Measurements from ENCODE around the gene CEACAM18. TPM values are rescaled to one million over a fixed set of nuclear protein-coding genes. Genes with fewer than 3 reads are reported as not detected.
A peak's percentile ranks its signal among the peaks of the same experiment; 100 is the strongest.
"Not testable (repeated sequence)": the region's sequence is repeated elsewhere in the genome, so short reads cannot be mapped to it uniquely, and the experiment has no call there.

CEACAM18 gene
- total RNA-seq, 2 experiments from 2014 or later: not detected

DNA sequence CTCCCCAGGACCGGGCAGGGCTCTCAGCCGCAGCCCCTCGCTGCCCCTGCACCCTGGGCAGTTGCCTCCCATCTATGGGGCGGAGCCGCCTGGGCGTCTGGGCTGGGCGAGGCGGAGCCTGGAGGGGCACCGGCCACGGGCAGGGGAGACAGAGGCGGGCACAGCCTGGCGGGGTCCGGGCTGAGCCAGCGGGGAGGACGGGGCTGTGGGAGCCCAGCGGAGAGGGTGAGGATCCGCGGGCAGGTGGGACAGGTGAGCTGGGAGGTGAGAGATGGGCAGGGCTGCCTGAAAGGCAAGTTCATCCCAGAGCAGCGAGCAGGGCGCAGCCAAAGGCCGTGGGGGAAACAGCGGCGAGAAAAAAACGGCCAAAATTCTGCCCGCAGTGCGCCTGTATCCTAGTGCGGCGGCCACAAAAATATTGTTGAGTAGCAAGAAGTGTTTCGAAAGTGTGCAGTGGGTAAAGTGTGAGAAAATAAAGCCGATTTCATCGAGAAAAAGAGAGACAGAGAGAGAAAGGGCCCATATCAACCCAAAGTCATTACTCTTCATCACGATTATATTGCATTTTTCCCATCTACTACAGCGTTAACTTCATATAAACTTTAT lies 14.3 kb upstream of the CEACAM18 start:
- CTCF ChIA-PET; H3K27ac Mint-ChIP-seq; H3K4me1 Mint-ChIP-seq (ENCODE audit: low read depth): not testable (repeated sequence)

DNA sequence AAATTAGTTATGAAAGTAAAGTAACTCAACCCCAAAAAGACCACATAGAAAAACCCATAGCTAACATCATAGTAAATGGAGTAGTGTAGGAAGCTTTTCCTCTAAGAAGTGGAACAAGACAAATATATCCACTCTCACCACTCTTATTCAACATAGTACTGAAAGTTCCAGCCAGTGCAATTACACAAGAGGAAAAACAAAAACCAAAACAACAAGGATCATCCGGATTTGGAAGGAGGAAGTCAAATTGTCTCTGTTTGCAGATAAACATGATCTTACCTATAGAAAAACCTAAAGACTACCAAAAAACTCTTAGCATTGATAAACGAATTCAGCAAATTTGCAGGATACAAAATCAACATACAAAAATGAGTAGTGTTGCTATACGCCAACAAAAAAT lies 11.6 kb upstream of the CEACAM18 start:
- peaks cover 3% of the 10 kb centered on the region for H3K4me1 Mint-ChIP-seq (ENCODE audit: low read depth)
- H3K36me3 Mint-ChIP-seq (ENCODE audit: low read depth): no peaks in the 10 kb centered on the region
- H3K9me3 Mint-ChIP-seq: no peaks in the 10 kb centered on the region
- CTCF ChIA-PET: interaction anchor here (1.3 to 2.6 kb wide), 3 partner anchors 27 to 191 kb away, joined by 4 to 8 read pairs (median 6); no protein-coding TSS in a partner anchor
- no peak overlapping the region for H3K4me3 Mint-ChIP-seq
- no peak overlapping the region for H3K27ac Mint-ChIP-seq
- intact Hi-C loops (cut with micrococcal nuclease): no loop called here
- H3K27me3 Mint-ChIP-seq (ENCODE audit: low read depth): peaks cover 40% of the 10 kb centered on the region
- no peak for DNase-seq

More for the DNA sequence above, 14.3 kb upstream of the CEACAM18 start:
- H3K4me3 Mint-ChIP-seq; H3K9me3 Mint-ChIP-seq; intact Hi-C loops (cut with micrococcal nuclease); H3K36me3 Mint-ChIP-seq (ENCODE audit: low read depth); DNase-seq: not testable (repeated sequence)
- peaks cover 45% of the 10 kb centered on the region for H3K27me3 Mint-ChIP-seq (ENCODE audit: low read depth)

DNA sequence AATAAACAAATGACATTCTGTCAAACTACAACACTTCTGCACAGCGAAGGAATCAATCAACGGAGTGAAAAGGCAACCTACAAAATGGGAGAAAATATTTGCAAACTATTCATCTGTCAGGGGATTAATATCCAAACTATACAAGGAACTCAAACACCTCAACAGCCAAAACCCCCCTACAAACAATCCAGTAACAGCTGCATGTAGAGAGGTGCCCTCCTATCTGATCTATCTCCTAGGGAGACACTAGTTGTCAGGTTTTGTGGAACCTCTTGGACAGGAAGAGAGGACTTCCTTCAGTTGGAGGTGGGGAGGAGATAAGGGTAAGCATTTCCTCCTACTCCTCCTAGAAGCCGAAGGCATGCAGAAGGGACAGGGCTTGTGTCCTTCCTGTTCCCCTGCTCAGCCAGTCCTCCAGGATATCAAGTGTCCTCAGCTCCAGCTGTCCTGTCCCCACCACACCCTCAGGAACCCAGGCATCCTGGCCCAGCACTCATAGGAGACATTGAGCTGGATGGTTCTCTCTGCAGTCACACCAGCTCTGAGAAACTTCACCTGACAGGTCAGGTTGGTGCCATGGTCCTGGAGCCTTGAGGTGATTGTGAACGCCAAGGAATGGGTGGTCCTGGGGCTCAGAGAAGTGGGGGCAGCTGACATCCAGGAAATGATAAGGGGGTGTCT lies 10.3 kb upstream of the CEACAM18 start:
- H3K36me3 Mint-ChIP-seq (ENCODE audit: low read depth): no peaks in the 10 kb centered on the region
- peaks cover 6% of the 10 kb centered on the region for H3K4me1 Mint-ChIP-seq (ENCODE audit: low read depth)
- no peak for DNase-seq
- intact Hi-C loops (cut with micrococcal nuclease): no loop called here
- H3K9me3 Mint-ChIP-seq: no peaks in the 10 kb centered on the region
- no peak overlapping the region for H3K27ac Mint-ChIP-seq
- CTCF ChIA-PET: interaction anchor here (0.6 to 2.6 kb wide), 5 partner anchors 28 to 189 kb away, joined by 3 to 8 read pairs (median 4); no protein-coding TSS in a partner anchor
- no peak overlapping the region for H3K4me3 Mint-ChIP-seq
- peaks cover 37% of the 10 kb centered on the region for H3K27me3 Mint-ChIP-seq (ENCODE audit: low read depth)

DNA sequence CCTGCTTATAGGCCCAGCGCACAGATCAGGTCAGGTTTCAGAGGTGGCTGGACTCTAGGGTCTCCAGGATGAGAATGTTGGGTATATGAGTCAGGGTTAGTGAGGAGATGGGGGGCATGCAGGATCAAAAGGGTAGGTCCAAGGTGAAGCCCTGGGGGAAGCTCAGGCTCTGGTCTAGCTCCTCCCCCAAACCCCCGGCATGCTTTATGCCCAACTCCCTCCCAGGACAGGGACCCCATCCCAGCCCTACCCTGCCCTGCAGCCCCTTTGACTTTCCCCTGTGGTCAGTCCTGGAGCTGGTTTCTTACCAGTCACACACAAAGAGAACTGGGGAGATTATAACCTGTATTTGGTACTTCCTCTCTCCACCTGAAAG lies 9.8 kb upstream of the CEACAM18 start:
- Mint-ChIP-seq H3K4me1 (ENCODE audit: low read depth) (peaks cover 4% of the 10 kb centered on the region), H3K27ac (no peak overlapping the region), H3K36me3 (ENCODE audit: low read depth) (no peaks in the 10 kb centered on the region), H3K9me3 (no peaks in the 10 kb centered on the region), H3K4me3 (no peak overlapping the region), H3K27me3 (ENCODE audit: low read depth) (peaks cover 32% of the 10 kb centered on the region)
- no peak for DNase-seq
- intact Hi-C loops (cut with micrococcal nuclease): no loop called here
- CTCF ChIA-PET: interaction anchor here (0.8 to 2.6 kb wide), 4 partner anchors 11 to 184 kb away, joined by 3 to 8 read pairs (median 4); no protein-coding TSS in a partner anchor

DNA sequence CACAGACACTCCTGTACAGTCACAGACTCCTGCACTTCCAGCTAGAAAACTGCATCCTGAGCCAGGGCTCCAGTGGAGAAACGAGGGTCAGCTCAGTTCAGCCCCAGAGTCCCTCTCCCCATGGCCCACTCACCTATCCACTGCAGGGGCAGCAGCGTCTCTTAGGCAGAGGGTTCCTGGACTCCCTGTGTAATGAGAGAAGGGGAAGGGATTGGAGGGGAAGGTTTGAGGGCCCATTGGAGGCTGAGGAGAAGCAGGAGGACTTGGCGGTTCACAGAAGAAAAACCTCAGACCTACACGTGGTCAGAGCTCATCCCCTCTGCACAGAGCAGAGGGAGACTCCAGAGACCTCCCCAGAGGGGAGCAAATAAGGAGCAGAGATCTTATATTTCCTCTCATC lies 9.2 kb upstream of the CEACAM18 start:
- no peak for DNase-seq
- CTCF ChIA-PET: interaction anchor here (0.8 to 2.6 kb wide), 4 partner anchors 11 to 47 kb away, joined by 4 to 8 read pairs (median 4); no protein-coding TSS in a partner anchor
- H3K4me1 Mint-ChIP-seq (ENCODE audit: low read depth): peaks cover 4% of the 10 kb centered on the region
- H3K4me3 Mint-ChIP-seq: no peak overlapping the region
- no peaks in the 10 kb centered on the region for H3K36me3 Mint-ChIP-seq (ENCODE audit: low read depth)
- intact Hi-C loops (cut with micrococcal nuclease): no loop called here
- H3K27me3 Mint-ChIP-seq (ENCODE audit: low read depth): peaks cover 30% of the 10 kb centered on the region
- no peak overlapping the region for H3K27ac Mint-ChIP-seq
- no peaks in the 10 kb centered on the region for H3K9me3 Mint-ChIP-seq

DNA sequence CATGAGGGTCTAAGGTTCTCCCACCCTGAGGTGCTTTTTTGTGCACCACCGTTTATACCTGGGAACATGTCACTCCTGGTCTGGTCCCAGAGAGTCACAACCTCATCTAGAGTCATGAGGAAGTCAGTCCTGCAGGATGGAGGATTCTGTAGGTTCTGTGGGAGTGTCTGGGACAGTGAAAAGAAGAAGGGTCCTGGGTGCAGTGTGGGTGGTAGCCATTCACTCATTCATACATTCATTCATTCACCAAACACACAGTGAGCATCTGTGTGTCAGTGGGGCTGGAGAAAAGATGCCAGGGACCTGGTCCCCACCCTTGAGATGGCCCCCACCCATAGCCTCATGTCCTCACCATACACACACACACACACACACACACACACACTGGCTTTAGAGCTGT lies 8.7 kb upstream of the CEACAM18 start:
- H3K4me1 Mint-ChIP-seq (ENCODE audit: low read depth): peaks cover 4% of the 10 kb centered on the region
- H3K27me3 Mint-ChIP-seq (ENCODE audit: low read depth): peaks cover 28% of the 10 kb centered on the region
- intact Hi-C loops (cut with micrococcal nuclease): loop anchor here (5.0 kb wide), 1 partner anchor 47 kb away; no protein-coding TSS in a partner anchor

DNA sequence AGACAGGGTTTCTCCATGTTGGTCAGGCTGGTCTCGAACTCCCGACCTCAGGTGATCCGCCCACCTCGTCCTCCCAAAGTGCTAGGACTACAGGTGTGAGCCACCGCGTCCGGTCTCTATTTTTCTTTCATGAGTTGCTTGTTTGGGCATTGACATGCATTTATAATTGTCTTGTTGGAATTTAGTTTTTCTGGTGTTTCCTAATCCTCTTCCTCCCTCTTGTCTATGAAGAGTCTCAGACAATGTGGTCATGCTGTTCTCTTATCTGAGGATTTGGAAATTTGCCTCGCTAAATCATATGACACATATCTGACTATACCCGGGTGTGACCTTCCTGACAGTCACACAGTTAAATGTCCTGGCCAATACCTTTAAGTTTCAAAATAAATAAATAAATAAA lies 7.4 kb upstream of the CEACAM18 start:
- no peak for DNase-seq
- CTCF ChIA-PET: interaction anchor here (0.6 to 4.0 kb wide), 6 partner anchors 8 to 307 kb away, joined by 3 to 57 read pairs (median 10); partner anchors contain the start of gene VSIG10L
- Mint-ChIP-seq H3K4me3 (no peak overlapping the region), H3K27ac (no peak overlapping the region), H3K9me3 (no peaks in the 10 kb centered on the region), H3K27me3 (ENCODE audit: low read depth) (peaks cover 25% of the 10 kb centered on the region), H3K4me1 (ENCODE audit: low read depth) (peaks cover 4% of the 10 kb centered on the region), H3K36me3 (ENCODE audit: low read depth) (no peaks in the 10 kb centered on the region)
- intact Hi-C loops (cut with micrococcal nuclease): loop anchor here (5.0 kb wide), 1 partner anchor 49 kb away; no protein-coding TSS in a partner anchor

More for the DNA sequence above, 8.7 kb upstream of the CEACAM18 start:
- Mint-ChIP-seq H3K36me3 (ENCODE audit: low read depth) (no peaks in the 10 kb centered on the region), H3K27ac (no peak overlapping the region), H3K9me3 (no peaks in the 10 kb centered on the region), H3K4me3 (no peak overlapping the region)
- no peak for DNase-seq
- CTCF ChIA-PET: interaction anchor here (0.7 to 1.1 kb wide), 3 partner anchors 27 to 46 kb away, joined by 3 to 4 read pairs (median 4); no protein-coding TSS in a partner anchor

DNA sequence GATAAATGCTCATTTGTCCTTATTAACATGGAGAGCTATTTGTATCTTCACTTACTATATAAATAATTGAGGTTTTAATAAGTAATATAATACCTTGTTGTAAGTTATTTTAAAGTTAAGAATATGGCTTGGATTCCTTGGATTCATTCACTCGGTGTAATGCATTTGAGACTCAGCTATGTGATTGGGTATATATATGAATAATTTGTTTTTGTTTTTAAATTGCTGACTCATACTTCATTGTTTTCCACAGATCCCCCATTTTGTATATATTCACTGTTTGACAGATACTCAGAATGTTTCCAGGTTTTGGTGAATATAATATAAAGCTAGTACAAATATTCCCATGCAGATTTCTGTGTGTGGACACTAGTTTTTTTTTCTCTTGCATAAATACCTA lies 6.8 kb upstream of the CEACAM18 start:
- H3K4me1 Mint-ChIP-seq (ENCODE audit: low read depth): peaks cover 4% of the 10 kb centered on the region
- H3K27ac Mint-ChIP-seq: no peak overlapping the region
- no peak overlapping the region for H3K4me3 Mint-ChIP-seq
- intact Hi-C loops (cut with micrococcal nuclease): loop anchor here (5.0 kb wide), 1 partner anchor 49 kb away; no protein-coding TSS in a partner anchor
- H3K27me3 Mint-ChIP-seq (ENCODE audit: low read depth): peaks cover 22% of the 10 kb centered on the region
- CTCF ChIA-PET: interaction anchor here (0.6 to 4.0 kb wide), 8 partner anchors 9 to 307 kb away, joined by 3 to 57 read pairs (median 6); partner anchors contain the start of gene VSIG10L
- no peaks in the 10 kb centered on the region for H3K9me3 Mint-ChIP-seq
- DNase-seq: no peak
- H3K36me3 Mint-ChIP-seq (ENCODE audit: low read depth): no peaks in the 10 kb centered on the region

DNA sequence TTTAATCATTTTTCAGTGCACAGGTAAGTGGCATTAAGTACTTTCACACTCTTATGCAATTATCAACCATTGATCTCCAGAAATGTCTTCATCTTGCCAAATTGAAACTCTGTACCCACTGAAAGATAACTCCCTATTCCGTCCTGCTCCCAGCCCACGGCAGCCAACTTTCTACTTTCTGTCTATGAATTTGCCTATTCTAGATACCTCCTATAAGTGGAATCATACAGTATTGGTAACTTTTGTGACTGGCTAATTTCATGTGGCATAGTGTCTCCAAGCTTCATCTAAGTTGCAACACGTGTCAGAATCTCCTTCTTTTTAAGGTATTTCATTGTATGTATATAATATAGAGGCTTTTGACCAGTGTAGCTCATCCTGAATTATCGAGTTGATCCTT lies 5.7 kb upstream of the CEACAM18 start:
- H3K27ac Mint-ChIP-seq: no peak overlapping the region
- CTCF ChIA-PET: interaction anchor here (0.6 to 4.0 kb wide), 19 partner anchors 9 to 305 kb away, joined by 3 to 57 read pairs (median 3); no protein-coding TSS in a partner anchor

DNA sequence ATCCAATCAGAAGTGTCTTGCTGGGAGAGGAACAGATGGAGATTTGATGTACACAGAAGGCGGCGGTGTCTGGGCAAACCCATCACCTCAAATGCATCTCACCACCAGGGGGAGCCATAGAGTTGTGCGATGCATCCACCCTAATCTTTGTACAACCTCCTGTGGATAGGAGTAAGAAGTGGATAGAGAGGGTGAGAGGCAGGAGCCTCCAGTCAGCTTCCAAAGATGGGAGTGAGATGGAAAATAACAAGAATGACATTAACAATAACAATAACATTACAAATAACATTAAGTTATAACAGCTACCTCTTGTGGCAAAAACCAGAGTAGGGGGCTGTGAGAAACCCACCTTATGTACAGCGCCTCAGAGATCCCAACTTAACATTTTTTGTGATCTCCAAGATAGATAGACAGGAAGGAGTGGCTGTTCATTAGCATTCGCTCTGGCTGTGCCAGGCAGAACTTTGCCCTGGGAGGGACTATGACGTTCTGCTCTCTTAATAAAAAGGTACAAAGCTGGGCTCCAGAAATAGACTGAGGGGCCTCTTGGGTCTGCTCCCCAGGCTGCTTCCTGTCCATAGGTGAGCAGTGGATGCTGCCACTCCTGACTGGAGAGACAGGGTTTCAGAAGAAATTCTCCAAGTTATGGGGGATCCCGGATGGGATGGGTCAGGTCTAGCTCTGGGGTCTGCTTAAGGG lies 5.2 kb upstream of the CEACAM18 start:
- peak; percentile 93 for DNase-seq
- CTCF ChIA-PET: interaction anchor here (0.5 to 4.0 kb wide), 24 partner anchors 8 to 305 kb away, joined by 3 to 57 read pairs (median 3); no protein-coding TSS in a partner anchor
- H3K36me3 Mint-ChIP-seq (ENCODE audit: low read depth): no peaks in the 10 kb centered on the region
- H3K4me1 Mint-ChIP-seq (ENCODE audit: low read depth): peaks cover 4% of the 10 kb centered on the region
- H3K27ac Mint-ChIP-seq: no peak overlapping the region
- intact Hi-C loops (cut with micrococcal nuclease): loop anchor here (1.0 to 5.0 kb wide), 5 partner anchors 42 to 304 kb away; no protein-coding TSS in a partner anchor
- H3K27me3 Mint-ChIP-seq (ENCODE audit: low read depth): peaks cover 8% of the 10 kb centered on the region
- H3K9me3 Mint-ChIP-seq: no peaks in the 10 kb centered on the region
- no peak overlapping the region for H3K4me3 Mint-ChIP-seq

More for the DNA sequence above, 5.7 kb upstream of the CEACAM18 start:
- Mint-ChIP-seq H3K9me3 (no peaks in the 10 kb centered on the region), H3K27me3 (ENCODE audit: low read depth) (peaks cover 11% of the 10 kb centered on the region), H3K36me3 (ENCODE audit: low read depth) (no peaks in the 10 kb centered on the region), H3K4me1 (ENCODE audit: low read depth) (peaks cover 4% of the 10 kb centered on the region), H3K4me3 (no peak overlapping the region)
- DNase-seq: no peak
- intact Hi-C loops (cut with micrococcal nuclease): loop anchor here (1.0 to 5.0 kb wide), 5 partner anchors 43 to 304 kb away; no protein-coding TSS in a partner anchor

DNA sequence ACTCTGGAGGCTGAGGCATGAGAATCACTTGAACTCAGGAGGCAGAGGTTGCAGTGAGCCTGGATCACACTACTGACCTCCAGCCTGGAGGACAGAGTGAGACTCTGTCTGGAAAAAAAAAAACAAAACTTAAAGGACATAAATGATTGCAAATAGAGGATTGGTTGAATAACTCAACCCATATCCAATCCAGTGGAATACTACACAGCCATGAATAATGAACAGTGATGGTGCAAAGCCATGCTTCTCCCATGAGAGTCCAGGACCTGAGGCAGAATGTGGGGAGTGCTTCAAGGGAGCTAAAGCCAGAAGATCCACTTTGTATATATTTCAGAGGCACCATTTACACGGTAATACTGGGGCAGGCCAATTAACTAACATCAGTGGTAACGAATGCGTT lies 2.2 kb upstream of the CEACAM18 start:
- peaks cover 22% of the 10 kb centered on the region for H3K4me1 Mint-ChIP-seq (ENCODE audit: low read depth)
- DNase-seq: no peak
- H3K27ac Mint-ChIP-seq: no peak overlapping the region
- no peaks in the 10 kb centered on the region for H3K9me3 Mint-ChIP-seq
- intact Hi-C loops (cut with micrococcal nuclease): no loop called here
- H3K36me3 Mint-ChIP-seq (ENCODE audit: low read depth): no peaks in the 10 kb centered on the region
- CTCF ChIA-PET: interaction anchor here (1.2 kb wide), 1 partner anchor 179 kb away, joined by 3 read pairs; no protein-coding TSS in a partner anchor
- H3K4me3 Mint-ChIP-seq: no peak overlapping the region
- peaks cover 7% of the 10 kb centered on the region for H3K27me3 Mint-ChIP-seq (ENCODE audit: low read depth)

DNA sequence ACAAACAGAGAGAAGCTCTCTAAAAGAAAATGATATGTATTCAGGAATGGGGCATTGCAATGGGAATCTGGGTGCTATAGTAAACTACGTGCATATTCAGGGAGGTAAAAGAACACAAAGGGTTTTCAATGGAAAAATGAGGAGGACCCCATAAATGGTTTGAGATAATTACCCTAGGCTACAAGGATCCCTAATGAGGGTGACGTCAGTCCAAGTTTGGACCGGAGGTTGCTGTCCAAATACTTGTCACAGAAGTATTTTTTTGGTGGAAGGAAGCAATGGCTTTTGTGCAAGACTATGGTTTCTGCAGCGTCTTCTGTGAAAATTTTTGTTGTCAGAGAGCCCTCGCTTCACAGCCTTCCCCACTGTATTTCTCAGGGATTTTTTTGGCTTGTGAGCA lies 995 bp upstream of the CEACAM18 start:
- Mint-ChIP-seq H3K27ac (no peak overlapping the region), H3K36me3 (ENCODE audit: low read depth) (no peaks in the 10 kb centered on the region), H3K4me1 (ENCODE audit: low read depth) (peaks cover 22% of the 10 kb centered on the region), H3K4me3 (no peak overlapping the region), H3K27me3 (ENCODE audit: low read depth) (peaks cover 7% of the 10 kb centered on the region), H3K9me3 (no peaks in the 10 kb centered on the region)
- no peak for DNase-seq
- CTCF ChIA-PET: interaction anchor here (0.7 to 1.2 kb wide), 2 partner anchors 12 to 177 kb away, joined by 3 to 4 read pairs; no protein-coding TSS in a partner anchor
- intact Hi-C loops (cut with micrococcal nuclease): no loop called here
